ENCODE measurements around the gene PRKG2. TPM values are rescaled to one million over a fixed set of nuclear protein-coding genes. Genes with fewer than 3 reads are reported as not detected.

The PRKG2 gene
- polyA plus RNA-seq, 1 of the 3 experiments (the other 2 are of a cell fraction) = not detected

DNA sequence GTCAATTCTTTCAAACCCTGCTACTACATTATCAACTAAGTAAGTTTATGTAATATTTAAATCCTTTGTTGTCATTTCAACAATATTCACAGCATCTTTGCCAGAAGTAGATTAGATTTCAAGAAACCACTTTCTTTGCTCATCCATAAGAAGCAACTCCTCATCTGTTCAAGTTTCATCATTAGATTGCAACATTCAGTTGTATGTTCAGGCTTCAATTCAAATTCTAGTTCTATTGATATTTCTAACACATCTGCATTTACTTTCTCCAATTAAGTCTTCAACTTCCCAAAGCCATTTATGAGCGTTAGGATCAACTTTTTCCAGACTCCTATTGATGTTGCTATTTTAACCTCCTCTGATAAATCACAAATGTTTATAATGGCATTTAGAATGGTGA, 118.5 kb downstream of the PRKG2 start:
- Histone ChIP-seq H3K36me3 (replicated peaks in 1 of 2; ENCODE audit: control insufficient read depth in 1 of 2, insufficient read depth in 2 of 2, low read length in 1 of 2) (no peaks in the 10 kb centered on the region), H3K4me3 (ENCODE audit: low read depth in 2 of 2, low read length in 1 of 2) (no peak overlapping the region), H3K27ac (ENCODE audit: low read depth in 2 of 2, low read length in 1 of 2) (no peak overlapping the region), H3K4me1 (ENCODE audit: control insufficient read depth in 1 of 2, insufficient read depth in 2 of 2, low read depth in 1 of 2, low read length in 1 of 2) (no peaks in the 10 kb centered on the region), H3K9me2 (no peaks in the 10 kb centered on the region), H3K79me2 (ENCODE audit: insufficient read depth) (no peaks in the 10 kb centered on the region), H3F3A (replicated peaks; ENCODE audit: insufficient read depth) (no peaks in the 10 kb centered on the region), H3K9me3 (no peaks in the 10 kb centered on the region), H3K9ac (no peak overlapping the region), H3K4me2 (no peak overlapping the region), H4K20me1 (ENCODE audit: insufficient read depth) (no peaks in the 10 kb centered on the region), H2AFZ (ENCODE audit: low read depth) (no peak overlapping the region), H3K27me3 (ENCODE audit: insufficient read depth) (no peaks in the 10 kb centered on the region)
- TF ChIP-seq SIN3A (IDR thresholded peaks at IDR 0.05; ENCODE audit: borderline replicate concordance, low read depth, low read length) (no peak), JUND (IDR thresholded peaks at IDR 0.05) (no peak), MEF2A (IDR thresholded peaks at IDR 0.05; ENCODE audit: borderline replicate concordance, low read depth) (no peak), EP300 (IDR thresholded peaks at IDR 0.05; ENCODE audit: borderline replicate concordance in 1 of 2, low read depth in 1 of 2, low read length in 1 of 2) (no peak), EZH2phosphoT487 (IDR thresholded peaks at IDR 0.05; ENCODE audit: borderline replicate concordance, low read depth) (no peak), TCF12 (IDR thresholded peaks at IDR 0.05) (no peak), NFIC (IDR thresholded peaks at IDR 0.05; ENCODE audit: borderline replicate concordance) (no peak), RAD21 (IDR thresholded peaks at IDR 0.05; ENCODE audit: low read length) (no peak), RFX5 (IDR thresholded peaks at IDR 0.05; ENCODE audit: low read length) (no peak), TAF1 (IDR thresholded peaks at IDR 0.05; ENCODE audit: borderline replicate concordance, low read depth, low read length) (no peak), SMC3 (IDR thresholded peaks at IDR 0.05; ENCODE audit: low read depth, low read length) (no peak), POLR2AphosphoS5 (IDR thresholded peaks at IDR 0.05; ENCODE audit: low read depth, low read length) (no peak)
- TF ChIP-seq, protein P1, sequence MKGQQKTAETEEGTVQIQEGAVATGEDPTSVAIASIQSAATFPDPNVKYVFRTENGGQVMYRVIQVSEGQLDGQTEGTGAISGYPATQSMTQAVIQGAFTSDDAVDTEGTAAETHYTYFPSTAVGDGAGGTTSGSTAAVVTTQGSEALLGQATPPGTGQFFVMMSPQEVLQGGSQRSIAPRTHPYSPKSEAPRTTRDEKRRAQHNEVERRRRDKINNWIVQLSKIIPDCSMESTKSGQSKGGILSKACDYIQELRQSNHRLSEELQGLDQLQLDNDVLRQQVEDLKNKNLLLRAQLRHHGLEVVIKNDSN (IDR thresholded peaks at IDR 0.05; ENCODE audit: borderline replicate concordance, low read depth) = no peak
- TF ChIP-seq, protein P2, sequence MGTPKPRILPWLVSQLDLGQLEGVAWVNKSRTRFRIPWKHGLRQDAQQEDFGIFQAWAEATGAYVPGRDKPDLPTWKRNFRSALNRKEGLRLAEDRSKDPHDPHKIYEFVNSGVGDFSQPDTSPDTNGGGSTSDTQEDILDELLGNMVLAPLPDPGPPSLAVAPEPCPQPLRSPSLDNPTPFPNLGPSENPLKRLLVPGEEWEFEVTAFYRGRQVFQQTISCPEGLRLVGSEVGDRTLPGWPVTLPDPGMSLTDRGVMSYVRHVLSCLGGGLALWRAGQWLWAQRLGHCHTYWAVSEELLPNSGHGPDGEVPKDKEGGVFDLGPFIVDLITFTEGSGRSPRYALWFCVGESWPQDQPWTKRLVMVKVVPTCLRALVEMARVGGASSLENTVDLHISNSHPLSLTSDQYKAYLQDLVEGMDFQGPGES (IDR thresholded peaks at IDR 0.05; ENCODE audit: low read depth, low read length) = no peak
- TF ChIP-seq, protein P3, sequence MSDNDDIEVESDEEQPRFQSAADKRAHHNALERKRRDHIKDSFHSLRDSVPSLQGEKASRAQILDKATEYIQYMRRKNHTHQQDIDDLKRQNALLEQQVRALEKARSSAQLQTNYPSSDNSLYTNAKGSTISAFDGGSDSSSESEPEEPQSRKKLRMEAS (IDR thresholded peaks at IDR 0.05; ENCODE audit: low read depth) = no peak
- TF ChIP-seq, protein P4, sequence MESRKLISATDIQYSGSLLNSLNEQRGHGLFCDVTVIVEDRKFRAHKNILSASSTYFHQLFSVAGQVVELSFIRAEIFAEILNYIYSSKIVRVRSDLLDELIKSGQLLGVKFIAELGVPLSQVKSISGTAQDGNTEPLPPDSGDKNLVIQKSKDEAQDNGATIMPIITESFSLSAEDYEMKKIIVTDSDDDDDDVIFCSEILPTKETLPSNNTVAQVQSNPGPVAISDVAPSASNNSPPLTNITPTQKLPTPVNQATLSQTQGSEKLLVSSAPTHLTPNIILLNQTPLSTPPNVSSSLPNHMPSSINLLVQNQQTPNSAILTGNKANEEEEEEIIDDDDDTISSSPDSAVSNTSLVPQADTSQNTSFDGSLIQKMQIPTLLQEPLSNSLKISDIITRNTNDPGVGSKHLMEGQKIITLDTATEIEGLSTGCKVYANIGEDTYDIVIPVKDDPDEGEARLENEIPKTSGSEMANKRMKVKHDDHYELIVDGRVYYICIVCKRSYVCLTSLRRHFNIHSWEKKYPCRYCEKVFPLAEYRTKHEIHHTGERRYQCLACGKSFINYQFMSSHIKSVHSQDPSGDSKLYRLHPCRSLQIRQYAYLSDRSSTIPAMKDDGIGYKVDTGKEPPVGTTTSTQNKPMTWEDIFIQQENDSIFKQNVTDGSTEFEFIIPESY (IDR thresholded peaks at IDR 0.05; ENCODE audit: borderline replicate concordance, low read depth) = no peak
- WGBS (ENCODE audit: low lambda C conversion rate) = 12% methylated on average over 1 of the region's 1 CpG
- POLR2A ChIA-PET = no interaction called here
- CTCF ChIA-PET = no interaction called here
- no peak for DNase-seq
